Measurements from ENCODE around the gene SELL.

DNA sequence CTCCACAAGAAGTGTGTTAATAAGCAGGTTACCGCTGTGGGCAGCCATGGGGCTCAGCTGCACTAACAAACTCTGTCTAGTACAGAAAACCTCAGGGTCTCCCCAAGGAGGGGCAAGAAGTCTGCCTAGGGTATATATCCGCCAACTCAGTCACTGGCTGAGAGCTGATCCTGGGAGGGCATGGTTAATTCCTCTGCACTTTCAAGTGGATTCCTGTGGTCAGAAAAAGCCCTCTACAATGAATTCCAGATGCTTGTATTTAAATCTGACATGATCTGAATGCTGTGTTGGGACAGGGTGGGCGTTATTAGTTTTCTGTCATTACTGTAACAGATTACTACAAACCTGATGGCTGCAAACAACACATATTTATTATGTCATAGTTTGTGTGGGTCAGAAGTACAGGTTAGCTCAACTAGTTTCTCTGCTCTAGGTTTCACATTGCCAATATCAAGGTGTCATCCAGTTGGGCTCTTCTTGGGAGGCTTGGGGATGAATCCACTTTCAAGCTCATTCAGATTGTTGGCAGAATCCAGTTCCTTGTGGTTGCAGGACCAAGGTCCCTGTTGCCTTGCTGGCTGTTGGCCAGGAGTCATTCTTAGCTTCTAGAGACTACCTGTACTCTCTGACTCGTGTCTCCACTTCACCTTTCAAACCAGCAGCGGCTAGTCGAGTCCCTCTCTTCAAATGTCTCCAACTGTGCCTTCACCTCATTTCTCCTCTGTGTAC lies 30.4 kb upstream of the SELL start:
- TF ChIP-seq, protein P1, sequence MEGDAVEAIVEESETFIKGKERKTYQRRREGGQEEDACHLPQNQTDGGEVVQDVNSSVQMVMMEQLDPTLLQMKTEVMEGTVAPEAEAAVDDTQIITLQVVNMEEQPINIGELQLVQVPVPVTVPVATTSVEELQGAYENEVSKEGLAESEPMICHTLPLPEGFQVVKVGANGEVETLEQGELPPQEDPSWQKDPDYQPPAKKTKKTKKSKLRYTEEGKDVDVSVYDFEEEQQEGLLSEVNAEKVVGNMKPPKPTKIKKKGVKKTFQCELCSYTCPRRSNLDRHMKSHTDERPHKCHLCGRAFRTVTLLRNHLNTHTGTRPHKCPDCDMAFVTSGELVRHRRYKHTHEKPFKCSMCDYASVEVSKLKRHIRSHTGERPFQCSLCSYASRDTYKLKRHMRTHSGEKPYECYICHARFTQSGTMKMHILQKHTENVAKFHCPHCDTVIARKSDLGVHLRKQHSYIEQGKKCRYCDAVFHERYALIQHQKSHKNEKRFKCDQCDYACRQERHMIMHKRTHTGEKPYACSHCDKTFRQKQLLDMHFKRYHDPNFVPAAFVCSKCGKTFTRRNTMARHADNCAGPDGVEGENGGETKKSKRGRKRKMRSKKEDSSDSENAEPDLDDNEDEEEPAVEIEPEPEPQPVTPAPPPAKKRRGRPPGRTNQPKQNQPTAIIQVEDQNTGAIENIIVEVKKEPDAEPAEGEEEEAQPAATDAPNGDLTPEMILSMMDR (IDR thresholded peaks at IDR 0.05) = no peak
- TF ChIP-seq POLR2A (IDR thresholded peaks at IDR 0.05) = no peak
- TF ChIP-seq POLR2AphosphoS5 (IDR thresholded peaks at IDR 0.05) = no peak
- no peak for TF ChIP-seq EP300 (IDR thresholded peaks at IDR 0.05)
